Osteoblast (primary cell): ENCODE results near the gene LRRK1. TPM values are rescaled to one million over a fixed set of nuclear protein-coding genes. Genes with fewer than 3 reads are reported as not detected.

Experiments used
- DNase-seq: peaks from one replicate; pipeline ENCODE4 v3.0.0; 2011; ENCODE audit warnings: low spot score, mixed read lengths; ENCODE audit not compliant: insufficient read length; ENCODE audit errors: missing footprints
- H2AFZ ChIP-seq: 2 replicates; pipeline ENCODE4 v1.6.0; 2011; ENCODE audit warnings: mild to moderate bottlenecking, low read length
- H3K27ac ChIP-seq: 2 replicates; pipeline ENCODE4 v1.5.1; 2011; ENCODE audit warnings: mild to moderate bottlenecking, low read depth, low read length, moderate library complexity
- H3K27me3 ChIP-seq: 2 replicates; pipeline ENCODE4 v1.6.0; 2012; ENCODE audit warnings: mild to moderate bottlenecking, control low read depth, inconsistent platforms, low read length, moderate library complexity; ENCODE audit not compliant: insufficient read depth
- H3K36me3 ChIP-seq: 2 replicates; pipeline ENCODE4 v1.5.1; 2011; ENCODE audit warnings: mild to moderate bottlenecking, low read length, control low read depth, moderate library complexity; ENCODE audit not compliant: insufficient read depth
- H3K4me1 ChIP-seq: 2 replicates; pipeline ENCODE4 v1.5.1; 2011; ENCODE audit warnings: mild to moderate bottlenecking, low read length, control low read depth, moderate library complexity; ENCODE audit not compliant: insufficient read depth
- H3K4me2 ChIP-seq: 2 replicates; pipeline ENCODE4 v1.6.0; 2011; ENCODE audit warnings: mild to moderate bottlenecking, low read length; ENCODE audit not compliant: insufficient read depth
- H3K4me3 ChIP-seq: fragments of 200-600 bp; sonication (generic); 3 replicates; pipeline ENCODE4 v1.5.1; 2012; ENCODE audit warnings: mild to moderate bottlenecking, low read length, inconsistent platforms; ENCODE audit not compliant: insufficient read depth
- H3K79me2 ChIP-seq: 2 replicates; pipeline ENCODE4 v1.6.0; 2012; ENCODE audit warnings: mild to moderate bottlenecking, low read length, control low read depth, inconsistent platforms; ENCODE audit not compliant: insufficient read depth
- H3K9me3 ChIP-seq: 2 replicates; pipeline ENCODE4 v1.5.1; 2011; ENCODE audit warnings: low read depth, low read length, control low read depth
- H4K20me1 ChIP-seq: 2 replicates; pipeline ENCODE4 v1.6.0; 2012; ENCODE audit warnings: mild to moderate bottlenecking, low read length, control low read depth; ENCODE audit not compliant: insufficient read depth
- total RNA-seq: library from RNA; depleted of rRNA; stranded (reverse); fragments of >200 nt; gene quantifications from 2 replicates; pipeline ENCODE4 v1.2.3, GENCODE V29; 2012
- TF ChIP-seq, protein P1 (sequence below): IDR thresholded peaks from 2 replicates; pipeline ENCODE4 v1.5.1; 2011; ENCODE audit warnings: mild to moderate bottlenecking, low read depth, low read length, moderate library complexity; ENCODE audit errors: extremely low read depth

LRRK1 gene
- total RNA-seq, 1 donor = 15.2 TPM

GRCh38 chr15:101001796-101002195 is 82.6 kb downstream of the LRRK1 start:
- Histone ChIP-seq H3K4me3 (no peak overlapping the region), H3K27me3 (no peaks in the 10 kb centered on the region), H3K27ac (no peak overlapping the region), H2AFZ (no peak overlapping the region), H3K4me2 (no peak overlapping the region), H3K4me1 (peaks cover 26% of the 10 kb centered on the region), H3K36me3 (peaks cover 3% of the 10 kb centered on the region), H3K9me3 (no peaks in the 10 kb centered on the region), H4K20me1 (no peaks in the 10 kb centered on the region), H3K79me2 (no peaks in the 10 kb centered on the region)
- no peak for DNase-seq
- TF ChIP-seq, protein P1, sequence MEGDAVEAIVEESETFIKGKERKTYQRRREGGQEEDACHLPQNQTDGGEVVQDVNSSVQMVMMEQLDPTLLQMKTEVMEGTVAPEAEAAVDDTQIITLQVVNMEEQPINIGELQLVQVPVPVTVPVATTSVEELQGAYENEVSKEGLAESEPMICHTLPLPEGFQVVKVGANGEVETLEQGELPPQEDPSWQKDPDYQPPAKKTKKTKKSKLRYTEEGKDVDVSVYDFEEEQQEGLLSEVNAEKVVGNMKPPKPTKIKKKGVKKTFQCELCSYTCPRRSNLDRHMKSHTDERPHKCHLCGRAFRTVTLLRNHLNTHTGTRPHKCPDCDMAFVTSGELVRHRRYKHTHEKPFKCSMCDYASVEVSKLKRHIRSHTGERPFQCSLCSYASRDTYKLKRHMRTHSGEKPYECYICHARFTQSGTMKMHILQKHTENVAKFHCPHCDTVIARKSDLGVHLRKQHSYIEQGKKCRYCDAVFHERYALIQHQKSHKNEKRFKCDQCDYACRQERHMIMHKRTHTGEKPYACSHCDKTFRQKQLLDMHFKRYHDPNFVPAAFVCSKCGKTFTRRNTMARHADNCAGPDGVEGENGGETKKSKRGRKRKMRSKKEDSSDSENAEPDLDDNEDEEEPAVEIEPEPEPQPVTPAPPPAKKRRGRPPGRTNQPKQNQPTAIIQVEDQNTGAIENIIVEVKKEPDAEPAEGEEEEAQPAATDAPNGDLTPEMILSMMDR = no peak

DNA sequence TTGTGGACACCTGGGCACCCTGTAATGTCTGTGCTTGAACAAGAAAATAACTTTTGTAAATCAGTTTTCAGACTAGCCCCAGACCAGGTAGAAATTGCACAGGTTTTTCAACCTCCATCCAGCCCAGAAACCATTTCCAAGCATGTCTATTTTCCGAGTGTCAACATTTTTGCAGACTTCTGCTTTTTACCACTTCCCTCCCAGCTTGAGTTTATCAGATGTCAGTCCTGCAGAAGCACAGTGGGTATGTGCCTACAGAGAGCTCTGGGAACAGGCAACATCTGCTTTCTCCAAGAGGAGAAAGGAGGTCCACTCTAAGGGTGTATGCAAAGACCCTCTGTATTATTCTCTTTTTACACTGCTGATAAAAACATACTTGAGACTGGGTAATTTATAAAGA is 83.9 kb downstream of the LRRK1 start:
- no peak overlapping the region for H3K4me3 ChIP-seq
- TF ChIP-seq, protein P1 = no peak
- no peaks in the 10 kb centered on the region for H3K9me3 ChIP-seq
- H3K79me2 ChIP-seq = no peaks in the 10 kb centered on the region
- no peak for DNase-seq
- no peak overlapping the region for H3K27ac ChIP-seq
- H3K4me1 ChIP-seq = peaks cover 33% of the 10 kb centered on the region
- H3K36me3 ChIP-seq = peaks cover 3% of the 10 kb centered on the region
- H3K27me3 ChIP-seq = no peaks in the 10 kb centered on the region
- no peaks in the 10 kb centered on the region for H4K20me1 ChIP-seq
- no peak overlapping the region for H2AFZ ChIP-seq
- H3K4me2 ChIP-seq = no peak overlapping the region

DNA sequence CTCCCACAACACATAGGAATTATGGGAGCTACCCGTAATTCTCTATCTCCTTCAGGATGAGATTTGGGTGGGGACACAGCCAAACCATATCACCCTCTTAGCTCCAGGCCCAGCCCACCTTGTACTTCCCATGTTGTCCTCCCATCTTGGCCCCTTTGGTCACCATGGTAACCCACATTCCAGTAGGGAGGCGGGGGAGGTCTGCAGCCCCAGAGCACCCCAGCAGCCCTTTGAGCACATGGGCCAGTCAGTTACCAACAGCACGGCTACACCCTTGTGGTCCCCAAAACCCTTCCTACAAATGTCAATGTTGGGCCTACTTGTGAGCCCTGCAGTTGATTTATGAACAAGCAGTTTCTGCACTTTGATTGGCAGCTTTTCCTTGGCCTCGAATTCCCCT is 84.5 kb downstream of the LRRK1 start:
- Histone ChIP-seq H3K4me3 (no peak overlapping the region), H3K9me3 (no peaks in the 10 kb centered on the region), H4K20me1 (no peaks in the 10 kb centered on the region), H3K36me3 (peaks cover 3% of the 10 kb centered on the region), H3K27ac (no peak overlapping the region), H3K79me2 (no peaks in the 10 kb centered on the region), H2AFZ (no peak overlapping the region), H3K27me3 (no peaks in the 10 kb centered on the region), H3K4me1 (peaks cover 31% of the 10 kb centered on the region), H3K4me2 (no peak overlapping the region)
- no peak for DNase-seq
- TF ChIP-seq, protein P1 = no peak

- no peaks in the 10 kb centered on the region for H4K20me1 ChIP-seq
- H2AFZ ChIP-seq = no peak overlapping the region
- no peaks in the 10 kb centered on the region for H3K9me3 ChIP-seq
- no peak overlapping the region for H3K4me3 ChIP-seq
- no peak for DNase-seq
- H3K4me1 ChIP-seq = peaks cover 24% of the 10 kb centered on the region
- TF ChIP-seq, protein P1 = no peak
- H3K4me2 ChIP-seq = no peak overlapping the region
- no peak overlapping the region for H3K27ac ChIP-seq
- H3K36me3 ChIP-seq = peaks cover 3% of the 10 kb centered on the region
- no peaks in the 10 kb centered on the region for H3K27me3 ChIP-seq
- H3K79me2 ChIP-seq = no peaks in the 10 kb centered on the region
Measured at GRCh38 chr15:101004500-101004899, 85.3 kb downstream of the LRRK1 start.
